NCI-H2227 (cell line): ENCODE data around the gene HACD3.
"Not testable (repeated sequence)": the region's sequence is repeated elsewhere in the genome, so short reads cannot be mapped to it uniquely, and the experiment has no call there.

Experiments used
- DNase-seq: peaks from one replicate; lab custom pipeline; 2025; ENCODE audit not compliant: unreplicated experiment; lab: John Stamatoyannopoulos, UW

The HACD3 gene

DNA sequence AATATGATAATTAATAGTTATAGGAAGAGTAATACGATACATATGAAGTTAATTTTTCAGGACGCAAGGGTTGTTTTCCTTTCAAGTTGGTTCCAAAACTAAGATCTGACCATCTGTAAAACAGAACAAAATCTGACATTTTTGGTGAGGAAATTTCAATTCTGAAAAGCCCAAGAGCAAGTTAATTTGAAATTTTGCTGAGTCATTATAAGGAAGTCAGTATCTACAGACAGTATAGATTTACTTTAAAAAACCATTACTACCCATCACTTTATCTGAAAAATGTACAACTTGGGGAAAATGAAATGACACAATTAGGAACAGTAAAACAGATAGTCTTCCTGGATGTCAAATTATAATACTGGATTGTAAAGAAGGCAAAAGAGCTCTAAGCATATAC is 68.2 kb downstream of the HACD3 start:
- DNase-seq = no peak

DNA sequence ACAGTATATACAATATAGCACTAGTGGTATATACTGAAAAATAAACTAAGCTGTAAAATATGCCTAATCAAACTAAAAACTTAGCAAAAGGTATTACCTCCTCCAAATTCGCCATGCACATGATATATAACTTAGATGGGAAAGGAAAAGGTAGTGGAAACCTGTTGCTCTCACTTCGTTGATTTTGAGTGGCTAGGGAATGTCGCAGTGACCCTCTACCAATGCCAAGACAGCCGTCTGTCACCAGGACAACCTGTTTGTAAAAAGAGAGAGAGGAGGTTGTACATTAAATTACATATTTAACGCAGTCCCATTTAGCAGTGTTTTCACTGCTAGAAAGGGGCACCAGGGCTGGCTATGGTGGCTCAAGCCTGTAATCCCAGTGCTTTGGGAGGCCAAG is 69.4 kb downstream of the HACD3 start:
- no peak for DNase-seq

DNA sequence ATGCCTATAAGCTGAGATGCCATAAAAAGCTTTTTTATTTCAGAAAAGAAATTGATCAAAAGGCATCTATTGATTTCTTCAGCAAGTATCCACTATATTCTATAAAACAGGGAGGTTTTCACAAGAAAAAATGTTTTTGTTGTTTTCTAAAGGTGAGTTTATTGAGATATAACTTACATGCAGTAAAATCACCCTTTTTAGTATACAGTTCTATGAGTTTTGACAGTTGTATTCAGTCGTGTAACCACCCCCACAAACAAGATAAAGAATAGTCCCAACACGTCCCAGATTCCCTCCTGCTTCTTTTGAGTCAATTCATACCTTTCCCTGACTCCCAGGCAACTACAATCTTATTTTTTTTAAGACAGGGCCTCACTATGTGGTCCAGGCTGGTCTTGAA is 72.9 kb downstream of the HACD3 start:
- DNase-seq = no peak

DNA sequence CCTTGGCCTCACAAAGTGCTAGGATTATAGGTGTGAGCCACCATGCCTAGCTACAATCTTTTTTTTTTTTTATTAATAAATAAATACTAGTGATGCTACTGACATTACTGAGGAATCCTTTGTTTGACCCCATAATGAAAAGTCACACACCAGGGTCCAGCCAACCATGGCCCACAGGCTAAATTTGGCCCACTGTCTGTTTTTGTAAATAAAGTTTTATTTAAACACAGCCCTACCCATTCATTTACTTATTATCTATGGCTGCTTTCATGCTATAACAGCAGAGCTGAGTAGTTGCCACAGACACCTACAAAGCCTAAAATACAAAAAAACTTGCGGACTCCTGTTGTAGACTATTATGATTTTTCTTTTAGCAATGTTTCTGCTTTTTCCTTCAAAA is 73.3 kb downstream of the HACD3 start:
- no peak for DNase-seq

DNA sequence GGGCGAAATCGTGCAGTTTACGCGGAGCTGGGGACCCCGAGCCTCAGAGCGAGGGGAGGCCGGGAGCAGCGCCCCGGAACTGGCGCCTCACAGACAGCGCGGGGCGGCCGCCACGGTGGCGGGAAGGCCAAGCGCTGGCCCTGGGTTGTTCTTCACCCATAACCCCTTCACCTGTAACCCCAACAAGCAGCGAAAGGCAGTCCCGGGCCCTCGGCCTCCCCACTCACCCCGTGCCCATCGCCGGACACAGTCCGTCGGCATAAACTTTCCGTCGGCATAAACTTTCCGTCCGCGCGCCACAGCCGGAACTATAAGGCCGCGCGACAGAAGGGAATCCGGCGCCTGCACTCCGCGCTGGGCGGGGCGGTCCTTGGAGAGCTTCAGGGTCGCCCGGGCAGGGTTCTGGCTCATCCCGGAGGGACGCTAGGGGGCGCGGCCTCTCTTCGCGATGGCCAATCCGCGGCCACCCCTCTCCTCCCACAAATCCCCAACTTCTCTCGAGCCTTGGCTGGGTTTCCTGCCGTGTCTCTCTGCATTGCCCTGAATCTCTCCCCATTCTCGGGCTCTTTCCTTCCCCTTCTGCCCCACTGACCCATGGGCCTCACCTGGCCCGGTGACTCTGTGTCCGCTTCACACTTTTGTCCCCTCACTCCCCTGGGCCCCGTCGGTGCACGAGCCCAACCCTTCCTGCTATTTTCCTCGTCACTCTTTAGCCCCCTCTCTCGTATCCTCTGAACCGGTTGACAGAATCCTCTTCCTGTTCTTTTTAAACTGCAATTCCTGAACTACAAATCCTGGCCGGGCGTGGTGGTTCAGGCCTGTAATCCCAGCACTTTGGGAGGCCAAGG is 80.8 kb downstream of the HACD3 start, which contains the start of gene INTS14:
Gene INTS14 (minus strand): TSS at position 261 of the 848 bp plus-strand sequence. CDS start 3,751 bp downstream, outside the sequence.
- peak; percentile 96 for DNase-seq

DNA sequence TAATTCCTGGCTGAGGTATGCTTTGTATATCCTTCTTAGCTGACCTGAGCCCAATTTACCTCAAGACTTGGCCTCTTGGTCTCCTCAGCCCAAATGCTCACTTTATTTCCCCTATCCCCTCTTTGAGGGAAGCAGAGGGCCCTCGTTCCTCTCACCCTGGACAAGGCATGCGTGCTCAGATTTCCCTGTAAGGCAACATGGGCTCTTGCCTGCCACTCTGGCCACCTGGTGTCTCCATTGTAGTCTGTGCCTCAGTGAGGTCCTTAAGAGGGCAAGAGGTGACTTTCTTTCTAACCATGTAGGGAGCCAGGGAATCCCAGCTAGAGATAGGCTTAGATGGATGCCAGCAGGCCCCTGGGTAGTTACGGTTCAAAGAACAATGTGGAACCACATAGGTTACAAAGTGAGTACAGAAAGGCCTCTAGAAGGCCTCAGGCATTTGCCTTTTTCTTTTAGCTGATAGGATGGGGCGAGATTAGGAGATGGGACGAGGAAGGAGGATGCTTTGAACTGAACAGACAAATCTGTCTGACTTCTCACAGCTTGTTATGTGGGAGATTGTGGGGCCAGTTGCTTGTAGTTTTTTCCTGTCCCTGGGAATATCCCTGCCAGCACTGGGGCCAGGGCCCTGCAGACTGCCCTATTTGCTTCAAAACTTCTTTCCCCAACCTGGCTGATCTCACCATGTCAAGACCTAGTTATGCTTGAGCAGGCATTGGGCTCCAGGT is 81.8 kb downstream of the HACD3 start:
- no peak for DNase-seq

DNA sequence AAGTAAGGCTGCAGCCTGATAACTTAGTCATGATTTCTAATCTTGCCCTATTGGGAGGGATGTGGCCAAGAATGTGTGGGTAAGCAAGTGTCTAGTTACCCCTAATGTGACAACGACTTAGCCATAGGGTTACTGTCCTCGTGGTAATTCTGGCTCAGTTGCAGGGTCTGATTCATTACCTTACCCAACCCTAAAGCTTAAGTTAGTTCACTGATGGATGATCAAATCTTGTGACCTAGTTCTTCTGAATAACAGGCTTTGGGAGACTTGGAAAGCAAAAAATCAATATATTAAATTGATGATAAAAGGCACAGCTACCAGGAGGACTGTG is 82.3 kb downstream of the HACD3 start:
- DNase-seq = no peak

DNA sequence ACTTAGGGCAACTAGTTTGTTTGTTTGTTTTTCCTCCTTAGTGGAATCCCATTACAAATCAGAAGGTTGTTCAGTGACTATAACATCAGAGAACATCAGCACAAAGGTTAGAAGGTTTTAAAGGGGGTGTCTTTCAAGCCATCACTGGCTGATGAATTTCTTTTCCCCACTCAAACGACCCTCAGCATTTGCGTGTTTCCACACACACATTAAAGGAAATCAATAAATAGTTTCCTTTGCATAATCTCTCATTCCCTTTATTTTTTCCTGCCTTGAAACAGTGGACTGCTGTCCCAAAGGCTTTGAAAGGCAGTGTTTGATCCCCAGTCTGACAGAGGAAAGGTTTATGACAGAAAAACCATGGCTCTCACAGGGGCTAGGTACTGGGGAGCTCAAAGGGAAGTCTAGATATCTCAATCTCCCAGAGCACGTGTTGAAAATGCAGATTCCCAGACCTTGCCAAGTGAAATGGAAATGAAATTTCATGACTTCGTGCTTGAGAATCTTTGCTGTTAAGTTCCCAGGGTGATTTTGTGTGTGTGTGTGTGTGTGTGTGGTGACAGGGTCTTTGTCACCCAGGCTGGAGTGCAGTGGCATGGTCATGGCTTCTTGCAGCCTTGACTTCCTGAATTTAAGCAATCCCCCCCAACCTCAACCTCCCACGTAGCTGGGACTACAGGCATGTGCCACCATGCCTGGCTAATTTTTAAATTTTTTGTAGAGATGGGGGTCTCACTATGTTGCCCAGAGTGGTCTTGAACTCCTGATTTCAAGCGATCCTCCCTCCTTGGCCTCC is 82.9 kb downstream of the HACD3 start:
- no peak for DNase-seq

DNA sequence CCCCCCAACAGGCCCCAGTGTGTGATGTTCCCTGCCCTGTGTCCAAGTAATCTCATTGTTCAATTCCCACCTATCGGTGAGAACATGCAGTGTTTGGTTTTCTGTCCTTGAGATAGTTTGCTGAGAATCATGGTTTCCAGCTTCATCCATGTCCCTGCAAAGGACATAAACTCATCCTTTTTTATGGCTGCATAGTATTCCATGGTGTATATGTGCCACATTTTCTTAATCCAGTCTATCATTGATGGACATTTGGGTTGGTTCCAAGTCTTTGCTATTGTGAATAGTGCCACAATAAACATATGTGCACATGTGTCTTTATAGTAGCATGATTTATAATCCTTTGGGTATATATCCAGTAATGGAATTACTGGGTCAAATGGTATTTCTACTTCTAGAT is 85.6 kb downstream of the HACD3 start:
- DNase-seq = not testable (repeated sequence)

DNA sequence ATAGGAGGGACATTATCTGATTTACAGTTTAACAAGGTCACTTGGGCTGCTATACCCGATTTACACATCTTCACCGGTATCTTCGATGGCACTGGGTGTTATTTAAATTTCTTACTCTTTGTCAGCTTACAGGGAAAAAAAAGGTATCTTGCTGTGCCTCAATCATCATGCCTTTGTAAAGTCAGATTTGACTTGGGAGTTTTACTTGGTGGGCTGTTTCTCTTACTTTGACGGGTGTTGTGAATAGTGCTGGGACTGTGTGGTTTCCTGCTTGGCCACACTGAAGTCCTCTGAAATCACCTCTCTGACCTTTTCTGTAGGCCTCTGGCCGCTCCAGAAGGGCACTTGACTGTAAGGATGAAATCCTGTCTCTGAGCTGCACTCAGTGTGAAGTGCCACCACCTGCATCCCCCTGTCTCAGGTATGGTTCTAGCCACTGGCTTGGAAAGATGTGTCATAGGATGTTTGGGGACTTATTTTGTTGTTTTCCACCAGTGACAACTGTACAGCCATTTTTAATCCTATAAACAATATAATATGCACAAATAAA is 88.4 kb downstream of the HACD3 start:
- no peak for DNase-seq

DNA sequence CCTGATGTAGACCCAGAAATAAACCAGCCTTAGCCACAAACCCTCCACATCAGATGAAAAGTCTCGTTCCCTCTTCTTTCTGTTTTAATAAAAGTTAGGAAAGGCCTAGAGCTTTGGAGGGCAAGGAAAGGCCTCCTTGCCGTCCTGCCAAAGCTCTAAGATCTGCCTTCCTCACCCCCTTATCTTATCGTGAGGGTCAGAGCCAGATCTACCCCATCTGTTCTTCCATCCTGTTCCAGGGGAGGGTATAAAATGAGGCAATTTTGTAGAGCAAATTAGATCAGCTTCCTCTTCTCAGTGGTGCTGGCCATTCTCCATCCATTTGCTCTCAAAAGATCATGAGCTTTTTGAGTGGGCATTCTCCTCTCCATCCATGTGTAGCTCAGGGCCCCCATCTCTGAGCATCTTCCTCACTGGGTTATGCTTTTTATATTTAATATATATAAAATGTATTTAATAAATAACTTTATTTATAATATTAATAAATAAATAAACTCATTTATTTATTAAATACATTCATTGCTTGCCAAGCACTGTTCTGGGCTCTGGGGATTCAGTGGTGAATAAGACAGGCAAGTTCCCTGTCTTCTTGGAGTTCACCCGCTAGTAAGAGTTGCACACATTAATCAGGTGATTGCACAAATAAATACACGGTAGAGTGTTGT is 89.5 kb downstream of the HACD3 start:
- no peak for DNase-seq

DNA sequence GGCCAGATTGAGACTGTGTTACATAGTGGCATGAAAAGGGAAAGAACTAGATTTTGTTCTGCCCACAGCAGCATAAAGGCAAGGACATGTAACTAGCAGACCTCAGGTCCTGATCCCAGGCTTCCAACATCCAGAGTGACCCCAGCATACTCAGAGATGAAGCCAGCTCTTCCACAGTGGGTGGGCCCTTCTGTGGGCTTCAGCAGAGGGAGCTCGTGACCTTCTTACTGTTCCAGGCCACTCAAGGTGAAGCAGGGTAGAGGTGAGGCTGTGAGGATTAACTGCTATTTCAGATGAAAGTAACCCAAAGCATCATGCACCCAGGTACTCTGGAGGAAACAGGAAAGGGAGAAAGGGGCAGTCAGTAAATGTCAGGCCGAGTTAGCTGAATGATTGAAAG is 90.6 kb downstream of the HACD3 start:
- DNase-seq = no peak

DNA sequence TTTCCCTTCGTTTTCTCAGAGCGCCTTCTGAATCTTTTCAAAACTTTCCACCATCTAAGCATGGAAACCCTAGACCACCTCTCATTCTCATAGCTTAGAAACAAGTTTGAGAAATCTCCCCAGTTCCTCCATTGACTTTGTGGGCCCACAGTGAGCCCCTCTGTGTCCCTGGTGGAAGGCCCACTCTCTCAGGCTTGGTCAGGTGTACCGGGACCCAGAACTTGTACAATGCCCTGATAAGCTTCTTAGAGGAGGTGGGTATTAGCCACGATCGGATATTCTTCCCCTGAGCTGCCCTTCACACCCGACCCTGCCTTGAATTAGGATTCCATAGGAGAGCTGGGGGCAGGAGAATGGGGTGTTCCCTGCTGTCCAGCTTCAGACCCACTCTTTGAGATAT is 91.4 kb downstream of the HACD3 start, which contains the start of gene SLC24A1:
Gene SLC24A1 (plus strand): TSS at position 301 of the 400 bp plus-strand sequence. CDS start 2,143 bp downstream, outside the sequence.
- DNase-seq = no peak

DNA sequence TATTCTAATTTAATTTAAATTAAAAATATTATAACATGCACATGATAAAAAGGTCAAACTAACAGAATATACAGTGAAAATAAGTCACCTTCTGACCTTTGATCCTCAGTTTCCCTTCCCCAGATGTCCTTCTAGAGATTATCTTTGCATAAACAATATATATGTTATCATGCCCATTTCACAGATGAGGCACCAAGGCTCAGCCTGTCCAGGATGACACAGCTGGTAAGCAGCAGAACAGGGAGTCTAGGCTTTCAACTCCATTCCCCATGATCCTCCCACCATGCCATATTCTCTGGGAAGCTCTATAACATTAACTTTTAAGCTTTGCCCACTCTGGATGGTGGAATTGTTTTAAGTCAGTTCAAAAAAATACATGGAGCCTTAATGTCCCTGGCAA is 92.8 kb downstream of the HACD3 start:
- DNase-seq = no peak

DNA sequence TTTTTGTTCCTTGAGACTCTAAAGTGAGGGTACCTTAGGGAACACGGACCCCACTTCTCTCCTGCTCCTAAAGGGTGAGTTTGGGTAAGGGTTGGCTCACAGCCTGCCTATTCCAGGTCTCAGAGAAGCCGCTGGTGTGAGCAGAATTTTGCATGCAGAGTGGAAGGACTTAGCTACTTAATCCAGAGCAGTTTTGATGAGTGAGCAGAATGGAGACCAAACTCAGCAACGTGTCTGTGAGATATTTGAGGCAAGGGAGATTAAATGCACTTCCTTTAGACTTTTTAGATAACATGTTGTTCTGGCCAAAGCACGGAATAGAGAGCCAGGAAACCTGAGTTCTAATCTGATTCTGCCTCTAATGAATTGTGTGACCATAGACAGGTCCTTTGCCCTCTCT is 96.6 kb downstream of the HACD3 start:
- DNase-seq = no peak
